NOMO-1 (cell line): Measurements from ENCODE around the gene PNO1.

ENCODE experiments used
- DNase-seq, 2 experiments: peaks; one replicate each; lab custom pipeline; 2025; ENCODE audit not compliant: unreplicated experiment in 2 of 2; lab: John Stamatoyannopoulos, UW

Gene PNO1

GRCh38 chr2:68193144-68193543, 35.5 kb downstream of the PNO1 start:
- no peak for DNase-seq

GRCh38 chr2:68193787-68194372, 36.2 kb downstream of the PNO1 start:
- DNase-seq, result no peak

DNA sequence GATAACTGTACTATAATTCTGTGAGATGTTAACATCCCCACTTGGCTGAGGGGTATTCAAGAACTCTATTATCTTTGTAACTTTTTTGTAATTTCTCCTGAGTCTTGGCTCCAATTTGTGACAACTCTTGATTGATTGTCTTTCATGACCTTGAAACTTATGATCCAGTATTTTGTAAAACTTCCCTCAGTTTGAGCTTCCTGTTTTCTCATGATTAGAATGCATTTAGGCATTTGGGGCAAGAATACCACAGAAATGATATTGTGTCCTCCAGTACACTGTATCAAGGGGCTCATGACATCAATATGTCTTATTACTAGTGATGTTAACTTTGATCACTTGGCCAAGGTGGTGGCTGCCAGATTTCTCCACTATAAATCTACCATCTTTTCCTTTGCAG, 37.4 kb downstream of the PNO1 start:
- peak in 1 of 2 experiments; percentile 16 for DNase-seq

- DNase-seq, result peak in 1 of 2 experiments; percentile 50
Observed at GRCh38 chr2:68196120-68196716, 38.5 kb downstream of the PNO1 start.

- peak in 1 of 2 experiments; percentile 24 for DNase-seq
Observed at GRCh38 chr2:68200157-68200787, 42.6 kb downstream of the PNO1 start.

DNA sequence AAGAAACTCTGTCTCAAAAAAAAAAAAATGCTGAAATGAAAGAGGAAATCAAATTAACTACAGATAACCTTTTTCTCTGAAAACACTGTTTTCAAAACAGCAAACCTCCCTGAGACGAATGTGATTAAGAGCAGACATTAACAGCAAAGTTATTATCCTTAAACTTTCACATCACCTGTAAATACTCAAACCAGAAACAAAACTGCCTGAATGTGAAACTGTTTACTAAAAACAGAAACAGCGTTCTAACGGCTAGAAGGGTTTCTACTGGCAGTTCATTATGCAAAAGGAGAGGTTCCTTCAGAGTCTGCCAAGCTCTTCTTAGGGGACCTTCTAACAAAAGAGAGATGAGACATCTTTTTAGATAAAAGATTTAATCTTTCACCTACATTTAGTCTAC, 45.9 kb downstream of the PNO1 start:
- DNase-seq, result peak in 1 of 2 experiments; percentile 26

DNA sequence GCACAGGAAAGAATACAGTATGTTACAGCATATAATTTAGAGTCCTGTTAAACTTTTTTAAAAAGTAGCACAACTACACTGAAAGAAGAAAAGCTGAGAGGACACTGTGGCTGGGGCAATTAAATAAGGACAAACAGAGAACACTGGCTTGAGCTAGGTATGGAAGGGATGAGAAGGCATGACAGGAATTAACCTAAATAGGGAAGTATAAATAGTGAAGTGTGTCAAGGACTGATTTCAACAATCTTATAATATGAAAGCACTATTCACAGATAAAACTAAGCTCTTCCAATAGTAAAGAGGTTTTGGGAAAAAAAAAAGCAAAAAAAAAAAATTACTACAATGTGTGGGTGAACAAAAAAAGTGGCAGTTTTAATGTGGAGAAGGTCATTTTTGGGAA, 49.1 kb downstream of the PNO1 start:
- peak in 1 of 2 experiments; percentile 54 for DNase-seq

DNA sequence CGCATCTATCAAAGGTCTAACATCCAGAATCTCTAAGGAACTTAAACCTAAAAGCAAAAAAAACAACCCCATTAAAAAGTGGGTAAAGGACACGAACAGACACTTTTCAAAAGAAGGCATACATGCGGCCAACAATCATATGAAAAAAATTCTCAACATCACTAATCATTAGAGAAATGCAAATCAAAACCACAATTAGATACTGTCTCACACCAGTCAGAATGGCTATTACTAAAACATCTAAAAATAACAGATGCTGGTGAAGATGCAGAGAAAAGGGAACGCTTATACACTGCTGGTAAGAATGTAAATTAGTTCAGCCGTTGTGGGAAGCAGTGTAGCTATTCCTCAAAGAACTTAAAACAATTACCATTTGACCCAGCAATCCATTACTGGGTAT, 56.7 kb downstream of the PNO1 start:
- no peak for DNase-seq

DNA sequence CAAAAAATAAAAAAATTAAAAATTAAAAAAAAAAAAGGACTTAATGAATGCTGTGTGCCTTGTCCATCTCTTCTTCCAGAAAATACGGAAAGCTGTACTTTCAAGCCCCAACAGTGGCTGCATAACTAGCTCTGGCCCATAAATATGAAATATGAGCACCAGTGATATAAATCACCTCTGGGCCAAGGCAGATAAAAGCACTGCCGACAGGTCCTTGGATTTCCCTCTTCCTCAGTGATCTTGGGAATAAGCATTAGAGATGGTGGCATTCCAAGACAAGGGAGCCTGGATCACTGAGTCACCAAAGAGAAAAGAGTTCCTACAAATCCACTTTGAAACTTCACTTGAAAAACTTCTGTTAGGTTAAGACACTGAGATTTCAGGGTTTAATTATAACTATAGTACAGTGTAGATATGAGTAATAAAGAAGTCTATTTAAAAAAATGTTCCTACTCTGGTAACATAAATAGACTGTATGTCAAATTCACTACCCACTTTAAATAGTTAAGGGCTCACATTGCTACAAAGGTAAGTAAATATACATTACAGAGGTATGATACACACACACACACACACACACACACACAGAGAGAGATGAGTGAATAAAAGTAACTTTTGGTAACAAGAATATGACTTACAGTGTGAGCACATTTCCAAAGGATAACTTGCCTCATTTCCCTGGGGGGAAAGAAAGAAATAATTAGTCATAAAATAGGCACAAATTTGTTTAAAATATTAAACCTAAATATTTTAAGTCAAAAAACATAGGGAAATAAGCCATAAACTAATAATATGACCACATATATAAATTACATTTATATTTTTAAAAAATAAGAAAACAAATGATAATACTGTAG, 59.0 kb downstream of the PNO1 start:
- no peak for DNase-seq

DNA sequence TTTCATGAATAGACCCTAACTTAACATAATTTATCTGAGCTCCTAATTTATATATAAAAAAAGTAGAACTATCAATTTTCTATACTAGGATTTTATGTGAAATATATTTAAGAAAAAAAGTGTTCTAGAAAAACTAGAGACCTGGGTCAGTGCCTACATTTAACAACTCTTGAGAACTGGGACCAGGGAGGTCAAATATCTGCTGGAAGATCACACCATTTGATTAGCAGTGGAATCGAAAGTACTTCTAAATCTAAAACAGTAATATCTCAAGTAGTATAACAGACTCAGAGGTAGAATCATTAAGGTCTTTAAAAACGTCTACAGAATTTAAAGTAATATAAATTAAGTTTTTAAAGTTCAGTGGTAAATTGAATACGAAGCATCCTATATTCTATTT, 60.0 kb downstream of the PNO1 start:
- DNase-seq, result no peak

DNA sequence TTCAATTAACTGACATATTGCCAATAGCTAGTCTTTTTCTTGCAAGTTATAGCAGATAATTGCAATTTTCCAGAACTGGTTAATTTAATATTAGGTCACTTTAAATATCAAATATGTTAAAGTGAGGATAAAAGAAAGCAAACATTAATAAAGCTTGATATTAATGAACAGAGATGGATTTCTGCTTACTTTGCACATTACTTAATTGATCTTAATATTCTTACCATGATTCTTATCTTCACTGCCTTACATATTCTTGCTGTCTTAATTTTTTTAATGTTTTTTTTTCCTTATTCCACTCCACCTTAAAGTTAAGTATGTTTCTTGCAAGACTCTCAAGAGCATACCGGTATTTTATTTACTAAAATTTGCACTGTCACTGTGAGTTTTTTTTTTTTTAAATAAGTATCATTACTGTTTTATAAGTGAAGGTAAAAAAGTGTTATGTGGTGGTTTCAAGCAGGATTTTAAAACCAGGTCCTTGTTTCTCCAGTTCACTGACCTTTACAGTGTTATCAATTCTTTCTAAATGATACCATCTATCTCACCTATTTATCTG, 60.7 kb downstream of the PNO1 start:
- no peak for DNase-seq

DNA sequence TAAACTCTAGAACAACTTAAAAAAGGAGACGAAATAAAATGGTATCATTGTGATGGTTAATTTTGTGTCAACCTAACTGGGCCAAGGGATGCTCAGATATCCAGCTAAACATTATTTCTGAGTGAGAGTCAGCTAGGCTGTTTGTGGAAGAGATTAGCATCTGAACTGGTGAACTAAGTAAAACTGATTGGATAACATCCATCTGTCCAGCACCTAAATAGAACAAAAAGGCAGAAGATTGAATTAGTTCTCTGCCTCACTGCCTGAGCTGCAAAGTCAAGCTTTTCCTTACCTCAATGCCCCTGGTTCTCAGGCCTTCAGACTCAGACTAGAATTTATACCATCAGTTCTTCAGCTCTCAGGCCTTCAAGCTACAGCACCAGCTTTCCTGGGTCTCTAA, 64.6 kb downstream of the PNO1 start:
- DNase-seq, result no peak

DNA sequence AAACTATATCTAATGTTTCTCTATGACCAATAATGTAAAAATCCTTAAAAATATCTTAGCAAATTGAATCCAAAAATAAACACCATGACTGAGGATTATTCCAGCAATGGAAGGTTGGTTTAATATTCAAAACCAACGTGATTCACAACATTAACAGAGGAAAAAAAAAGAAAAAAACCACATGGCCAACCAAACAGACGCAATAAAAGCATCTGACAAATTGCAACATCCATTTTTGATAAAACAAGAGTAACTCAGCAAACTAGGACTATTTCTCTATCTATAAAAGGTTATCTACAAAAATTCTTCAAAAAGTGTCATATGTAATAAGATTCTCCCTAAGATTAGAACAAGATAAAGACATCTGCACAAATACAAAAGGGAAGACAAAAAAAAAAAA, 65.7 kb downstream of the PNO1 start:
- no peak for DNase-seq

GRCh38 chr2:68225119-68225632, 67.5 kb downstream of the PNO1 start:
- DNase-seq, result peak in 1 of 2 experiments; percentile 52
